Neural cell (in vitro differentiated cells): ENCODE measurements around the gene TICRR.

ENCODE experiments used
- CTCF ChIP-seq: fragments of 450-650 bp; IDR thresholded peaks from 2 replicates; pipeline ENCODE4 v1.5.1; 2014; ENCODE audit warnings: antibody characterized with exemption, mild to moderate bottlenecking, moderate library complexity; ENCODE audit not compliant: poor library complexity, severe bottlenecking
- EP300 ChIP-seq: fragments of 450-650 bp; conservative IDR thresholded peaks from 2 replicates; pipeline ENCODE4 v1.6.1; 2014; ENCODE audit warnings: antibody characterized with exemption, mild to moderate bottlenecking, moderate library complexity; ENCODE audit not compliant: poor library complexity, severe bottlenecking
- EZH2 ChIP-seq: fragments of 200-600, 300-800 bp; shearing (Covaris generic), sonication (generic); IDR thresholded peaks from 2 replicates; pipeline ENCODE4 v1.6.1; 2014; ENCODE audit warnings: antibody characterized with exemption, low read length, borderline replicate concordance, mild to moderate bottlenecking; ENCODE audit not compliant: insufficient read depth, poor library complexity, severe bottlenecking
- POLR2AphosphoS5 ChIP-seq: IDR thresholded peaks from 2 replicates; pipeline ENCODE4 v1.6.1; 2012
- REST ChIP-seq: IDR thresholded peaks from 2 replicates; pipeline ENCODE4 v1.6.1; 2012; ENCODE audit warnings: borderline replicate concordance

- no peak for TF ChIP-seq CTCF
- no peak for TF ChIP-seq POLR2AphosphoS5
- TF ChIP-seq EZH2 = no peak
- TF ChIP-seq REST = no peak
- no peak for TF ChIP-seq EP300
Observed at GRCh38 chr15:89669941-89670340, 94.7 kb downstream of the TICRR start.
